Ovary (tissue), 9 donors: ENCODE measurements around the gene PPA2. TPM values are rescaled to one million over a fixed set of nuclear protein-coding genes. Genes with fewer than 3 reads are reported as not detected.

Experiments
- DNase-seq, 5 donors: peaks; one replicate each; pipeline ENCODE4 v3.0.0-alpha.2; 2019 to 2020
- H3K27ac ChIP-seq, 2 donors: fragments of 200-600 bp; one replicate each; pipeline versions ENCODE4 v1.5.1 to v1.8.0; 2019 to 2022
- H3K27me3 ChIP-seq: fragments of 200-600 bp; one replicate; pipeline ENCODE4 v1.8.0; 2022
- H3K36me3 ChIP-seq: fragments of 200-600 bp; sonication (generic); one replicate; pipeline ENCODE4 v1.5.1; 2019
- H3K4me1 ChIP-seq: one replicate; pipeline ENCODE4 v1.8.1; 2013; ENCODE audit warnings: mild to moderate bottlenecking, moderate library complexity; ENCODE audit not compliant: insufficient read depth
- H3K4me3 ChIP-seq: fragments of 200-600 bp; sonication (generic); one replicate; pipeline ENCODE4 v1.5.1; 2017
- H3K9me3 ChIP-seq, 2 donors: fragments of 200-600 bp in 1 of 2; sonication (generic) in 1 of 2; one replicate each; pipeline versions ENCODE4 v1.5.1 to v1.8.1; 2013 to 2019; ENCODE audit warnings: mild to moderate bottlenecking in 1 of 2, moderate library complexity in 1 of 2
- EP300 ChIP-seq: sonication (generic); formaldehyde crosslinking; IDR thresholded peaks from one replicate; pipeline ENCODE4 v1.6.1; 2017; ENCODE audit warnings: antibody characterized with exemption
- POLR2A ChIP-seq: fragments of 450-650 bp; IDR thresholded peaks from one replicate; pipeline ENCODE4 v1.6.1; 2017; ENCODE audit warnings: antibody characterized with exemption, mild to moderate bottlenecking, moderate library complexity
- WGBS, 3 donors: extraction: QIAGEN DNeasy Blood & Tissue Kit in 1 of 3; methylation state at CpG; one replicate each; pipeline versions ENCODE4 v1.1.5 to v1.1.7; 2013 to 2017; 5-methylcytosine and 5-hydroxymethylcytosine counted together
- intact Hi-C, 4 donors: fragments of 100-400 bp; cut with DNase I; formaldehyde crosslinking; loops; one replicate each; pipeline versions ENCODE4 v1.11.0 to v1.15.1; 2022 to 2023
- polyA plus RNA-seq, 2 donors: library from polyadenylated mRNA; stranded (reverse); fragments of 200-250 nt in 1 of 2; fragments of 350-450 nt in 1 of 2; fragmentation: Illumina TruSeq in 1 of 2; extraction: RNeasy Lipid Tissue Mini Kit (QIAGEN cat#74804) in 1 of 2; gene quantifications; one replicate each; pipeline ENCODE4 v1.2.3, GENCODE V29; 2013 to 2014
- total RNA-seq, 7 donors: library from RNA; depleted of rRNA in 2 of 7; stranded (reverse); fragments of >200 nt in 2 of 7; fragmentation: NEBNext Ultra II Directional in 3 of 7; extraction: Animal tissue kit (Norgen Biotek cat#: 25700) in 3 of 7; gene quantifications; one replicate each; pipeline versions ENCODE4 v1.1.0 to v1.2.4, GENCODE V29; 2016 to 2023
- TF ChIP-seq, protein P1 (sequence below), 3 donors: fragments of 450-650 bp in 2 of 3; fragments of 200-600 bp in 1 of 3; IDR thresholded peaks; one replicate each; pipeline versions ENCODE4 v1.5.1 to v1.8.0; 2016 to 2022; ENCODE audit warnings: antibody characterized with exemption in 3 of 3, mild to moderate bottlenecking in 1 of 3
- donor health status: DM: no; HTN: no; CAD: no; lungs with moderate emphysema.
- donor health status: DM: no; HTN: no; CAD: no.
- donor health status: Bipolar disorder and iron deficiency.
- donor health status: DM: yes; HTN: yes; CAD: no.
- donor health status: DM: no; HTN: no; CAD: no.
- donor health status: DM: yes; HTN: yes; CAD: no.

Gene PPA2
- total and polyA plus RNA-seq, 9 donors: 43.8 to 127 (median 65.6) TPM

DNA sequence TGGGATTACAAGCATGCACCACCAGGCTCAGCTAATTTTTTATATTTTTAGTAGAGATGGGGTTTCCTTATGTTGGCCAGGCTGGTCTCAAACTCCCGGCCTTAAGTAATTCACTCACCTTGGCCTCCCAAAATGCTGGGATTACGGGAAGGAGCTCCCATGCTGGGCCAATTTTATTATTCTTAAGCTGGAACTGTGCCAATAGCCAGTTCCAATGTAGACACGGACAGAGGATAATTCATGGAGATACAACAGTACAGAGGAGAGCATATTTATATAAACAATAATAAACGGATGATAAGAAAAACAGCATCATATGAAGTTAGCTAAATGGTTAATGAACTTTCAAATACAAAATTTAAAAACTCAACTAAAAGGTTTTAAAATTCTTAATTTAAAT lies 87.8 kb downstream of the PPA2 start:
- H3K27me3 ChIP-seq: no peaks in the 10 kb centered on the region
- 46 to 59% (median 59%) methylated on average over 4 of the region's 4 CpGs for WGBS, 3 donors
- no peaks in the 10 kb centered on the region for H3K9me3 ChIP-seq
- TF ChIP-seq, protein P1, sequence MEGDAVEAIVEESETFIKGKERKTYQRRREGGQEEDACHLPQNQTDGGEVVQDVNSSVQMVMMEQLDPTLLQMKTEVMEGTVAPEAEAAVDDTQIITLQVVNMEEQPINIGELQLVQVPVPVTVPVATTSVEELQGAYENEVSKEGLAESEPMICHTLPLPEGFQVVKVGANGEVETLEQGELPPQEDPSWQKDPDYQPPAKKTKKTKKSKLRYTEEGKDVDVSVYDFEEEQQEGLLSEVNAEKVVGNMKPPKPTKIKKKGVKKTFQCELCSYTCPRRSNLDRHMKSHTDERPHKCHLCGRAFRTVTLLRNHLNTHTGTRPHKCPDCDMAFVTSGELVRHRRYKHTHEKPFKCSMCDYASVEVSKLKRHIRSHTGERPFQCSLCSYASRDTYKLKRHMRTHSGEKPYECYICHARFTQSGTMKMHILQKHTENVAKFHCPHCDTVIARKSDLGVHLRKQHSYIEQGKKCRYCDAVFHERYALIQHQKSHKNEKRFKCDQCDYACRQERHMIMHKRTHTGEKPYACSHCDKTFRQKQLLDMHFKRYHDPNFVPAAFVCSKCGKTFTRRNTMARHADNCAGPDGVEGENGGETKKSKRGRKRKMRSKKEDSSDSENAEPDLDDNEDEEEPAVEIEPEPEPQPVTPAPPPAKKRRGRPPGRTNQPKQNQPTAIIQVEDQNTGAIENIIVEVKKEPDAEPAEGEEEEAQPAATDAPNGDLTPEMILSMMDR (IDR thresholded peaks at IDR 0.05): no peak
- TF ChIP-seq EP300 (no peak), POLR2A (no peak)
- DNase-seq: no peak
- intact Hi-C loops: no loop called here
- no peaks in the 10 kb centered on the region for H3K4me1 ChIP-seq
- no peak overlapping the region for H3K27ac ChIP-seq
- no peaks in the 10 kb centered on the region for H3K36me3 ChIP-seq
- H3K4me3 ChIP-seq: no peak overlapping the region

DNA sequence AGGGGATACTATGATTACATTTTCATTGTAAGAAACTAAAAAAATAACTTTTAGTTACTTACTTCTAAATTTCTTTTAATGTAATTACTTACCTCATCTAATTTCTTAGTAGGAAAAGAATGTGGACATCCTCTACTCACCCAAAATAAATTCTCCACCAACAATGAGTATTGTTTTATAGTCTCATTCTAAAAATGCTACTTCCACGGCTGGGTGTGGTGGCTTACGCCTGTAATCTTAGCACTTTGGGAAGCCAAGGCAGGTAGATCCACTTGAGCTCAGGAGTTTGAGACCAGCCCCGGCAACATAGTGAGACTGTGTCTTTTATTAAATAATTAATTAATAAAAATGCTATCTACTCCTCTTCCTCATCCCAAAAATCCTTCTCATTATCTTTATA lies 99.8 kb downstream of the PPA2 start:
- TF ChIP-seq, protein P1 (IDR thresholded peaks at IDR 0.05): no peak
- no peak for TF ChIP-seq EP300
- TF ChIP-seq POLR2A: no peak
- Histone ChIP-seq H3K4me3 (no peak overlapping the region), H3K9me3 (no peaks in the 10 kb centered on the region), H3K27ac (no peak overlapping the region), H3K27me3 (no peaks in the 10 kb centered on the region), H3K36me3 (no peaks in the 10 kb centered on the region), H3K4me1 (no peaks in the 10 kb centered on the region)
- DNase-seq: no peak
- intact Hi-C loops: no loop called here
- 93 to 95% (median 94%) methylated on average over 3 of the region's 3 CpGs for WGBS, 3 donors

DNA sequence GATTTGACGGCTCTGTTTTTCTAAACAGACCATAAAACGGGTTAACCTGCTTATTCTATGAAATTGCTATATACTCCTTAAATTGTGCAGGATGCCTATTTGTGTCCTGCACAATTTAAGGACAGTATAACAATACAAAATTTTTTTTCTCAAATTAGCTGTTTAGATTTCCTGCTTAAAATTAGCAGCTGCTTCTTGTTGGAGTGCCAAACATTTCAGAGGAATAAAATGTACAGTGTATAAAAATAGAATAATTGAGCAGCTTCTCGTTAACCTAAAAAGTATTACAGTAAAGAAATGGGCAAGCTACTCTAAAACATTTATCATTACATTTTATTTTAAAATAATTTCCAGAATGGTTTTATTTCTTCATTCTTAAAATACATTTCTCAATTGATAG lies 100.5 kb downstream of the PPA2 start:
- Histone ChIP-seq H3K27ac (no peak overlapping the region), H3K27me3 (no peaks in the 10 kb centered on the region), H3K4me3 (no peak overlapping the region), H3K36me3 (no peaks in the 10 kb centered on the region), H3K9me3 (no peaks in the 10 kb centered on the region), H3K4me1 (no peaks in the 10 kb centered on the region)
- no peak for DNase-seq
- WGBS, 3 donors: 36 to 42% (median 42%) methylated on average over 3 of the region's 3 CpGs
- TF ChIP-seq, protein P1 (IDR thresholded peaks at IDR 0.05): no peak
- TF ChIP-seq EP300 (no peak), POLR2A (no peak)
- intact Hi-C loops: no loop called here

DNA sequence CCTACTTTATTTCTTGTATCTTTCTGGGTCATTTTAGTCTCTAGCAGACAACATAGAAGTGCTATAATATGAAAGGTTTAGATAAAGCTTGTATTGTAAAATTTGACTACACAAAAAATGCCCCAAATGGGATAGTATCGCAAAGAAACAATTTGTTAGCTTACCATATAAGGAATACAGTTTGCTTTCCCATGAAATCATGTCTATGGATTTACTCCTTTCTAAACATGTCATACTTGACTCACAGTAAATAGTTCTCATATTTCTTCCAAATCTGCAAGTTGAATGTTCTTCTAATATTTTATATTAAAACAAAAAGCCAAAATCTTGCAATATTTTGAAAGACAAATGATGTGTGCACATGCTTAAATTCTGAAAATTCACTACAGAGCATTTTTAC lies 103.9 kb downstream of the PPA2 start:
- Histone ChIP-seq H3K4me1 (no peaks in the 10 kb centered on the region), H3K9me3 (no peaks in the 10 kb centered on the region), H3K27ac (no peak overlapping the region), H3K27me3 (no peaks in the 10 kb centered on the region), H3K4me3 (no peak overlapping the region), H3K36me3 (no peaks in the 10 kb centered on the region)
- WGBS, 3 donors: 87 to 92% (median 89%) methylated on average over 1 of the region's 1 CpG
- intact Hi-C loops: no loop called here
- DNase-seq: no peak
- no peak for TF ChIP-seq POLR2A
- TF ChIP-seq, protein P1 (IDR thresholded peaks at IDR 0.05): no peak
- no peak for TF ChIP-seq EP300

DNA sequence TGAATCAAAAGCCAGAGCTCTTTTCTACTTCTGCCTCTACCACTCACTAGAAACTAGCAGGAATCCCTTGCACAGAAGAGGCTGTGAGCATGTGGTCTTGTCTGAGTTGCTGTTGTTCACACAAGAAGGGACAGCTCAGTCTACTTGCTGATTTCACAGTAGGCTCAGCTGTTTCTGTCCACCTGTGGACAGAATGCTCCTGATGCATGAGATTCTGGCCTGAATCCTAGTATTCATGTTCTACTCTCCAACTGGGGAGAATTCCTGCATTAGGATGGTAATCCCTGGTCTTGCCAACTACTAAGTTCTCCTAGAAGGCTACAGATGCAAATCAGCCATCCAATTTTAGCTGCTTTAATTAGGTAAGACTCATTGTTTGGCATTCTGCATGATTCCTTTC lies 112.8 kb downstream of the PPA2 start:
- Histone ChIP-seq H3K9me3 (peaks cover 0 to 4% of the 10 kb centered on the region in 2 donors), H3K4me3 (no peak overlapping the region), H3K36me3 (no peaks in the 10 kb centered on the region), H3K27me3 (no peaks in the 10 kb centered on the region), H3K4me1 (no peaks in the 10 kb centered on the region), H3K27ac (no peak overlapping the region)
- TF ChIP-seq, protein P1 (IDR thresholded peaks at IDR 0.05): no peak
- TF ChIP-seq EP300: no peak
- no peak for TF ChIP-seq POLR2A
- intact Hi-C loops: no loop called here
- no peak for DNase-seq
